Peyer's patch (tissue), 4 donors: ENCODE data around the gene SLC22A23.

ENCODE experiments used
- CTCF ChIP-seq, 6 experiments: fragments of 450-650 bp in 4 of 6; fragments of 200-600 bp in 2 of 6; sonication (generic) in 1 of 6; IDR thresholded peaks; one replicate each; pipeline ENCODE4 v1.5.1; 2017 to 2019; ENCODE audit warnings: antibody characterized with exemption in 6 of 6, mild to moderate bottlenecking in 3 of 6, moderate library complexity in 1 of 6
- POLR2A ChIP-seq, 2 donors: fragments of 450-650 bp; IDR thresholded peaks; one replicate each; pipeline ENCODE4 v1.5.1; 2017; ENCODE audit warnings: antibody characterized with exemption in 2 of 2, mild to moderate bottlenecking in 2 of 2, moderate library complexity in 2 of 2

- TF ChIP-seq POLR2A (IDR thresholded peaks at IDR 0.05) = no peak
- no peak for TF ChIP-seq CTCF (IDR thresholded peaks at IDR 0.05)
These were observed 145.0 kb downstream of the SLC22A23 start for GRCh38 chr6:3311826-3312225.
